ENCODE results near the gene RABL3. TPM values are rescaled to one million over a fixed set of nuclear protein-coding genes. Genes with fewer than 3 reads are reported as not detected.

RABL3 gene
- total and polyA plus RNA-seq, 2 of the 13 experiments (the other 11 are each of a cell fraction or from before 2014, with no cell fraction given) = 4.8 to 31.9 TPM

GRCh38 chr3:120678331-120678947 is 63.9 kb downstream of the RABL3 start (continued):
- TF ChIP-seq, protein P1, sequence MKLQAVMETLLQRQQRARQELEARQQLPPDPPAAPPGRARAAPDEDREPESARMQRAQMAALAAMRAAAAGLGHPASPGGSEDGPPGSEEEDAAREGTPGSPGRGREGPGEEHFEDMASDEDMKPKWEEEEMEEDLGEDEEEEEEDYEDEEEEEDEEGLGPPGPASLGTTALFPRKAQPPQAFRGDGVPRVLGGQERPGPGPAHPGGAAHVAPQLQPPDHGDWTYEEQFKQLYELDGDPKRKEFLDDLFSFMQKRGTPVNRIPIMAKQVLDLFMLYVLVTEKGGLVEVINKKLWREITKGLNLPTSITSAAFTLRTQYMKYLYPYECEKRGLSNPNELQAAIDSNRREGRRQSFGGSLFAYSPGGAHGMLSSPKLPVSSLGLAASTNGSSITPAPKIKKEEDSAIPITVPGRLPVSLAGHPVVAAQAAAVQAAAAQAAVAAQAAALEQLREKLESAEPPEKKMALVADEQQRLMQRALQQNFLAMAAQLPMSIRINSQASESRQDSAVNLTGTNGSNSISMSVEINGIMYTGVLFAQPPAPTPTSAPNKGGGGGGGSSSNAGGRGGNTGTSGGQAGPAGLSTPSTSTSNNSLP (IDR thresholded peaks at IDR 0.05; ENCODE audit: low read depth, low read length) = peak; percentile 55
- TF ChIP-seq ZNF777 (CRISPR knock-in tag; IDR thresholded peaks at IDR 0.05) = 0 out of 2 replicates have a peak, but pooled peaks have one; percentile 25
- TF ChIP-seq HNRNPUL1 (IDR thresholded peaks at IDR 0.05; ENCODE audit: low read depth, low read length) = 0 out of 2 replicates have a peak, but pooled peaks have one; percentile 60
- no peak for TF ChIP-seq TRIM24 (CRISPR knock-in tag; IDR thresholded peaks at IDR 0.05)
- TF ChIP-seq ZNF367 (CRISPR knock-in tag; IDR thresholded peaks at IDR 0.05; ENCODE audit: borderline replicate concordance) = no peak
- TF ChIP-seq, protein P2, sequence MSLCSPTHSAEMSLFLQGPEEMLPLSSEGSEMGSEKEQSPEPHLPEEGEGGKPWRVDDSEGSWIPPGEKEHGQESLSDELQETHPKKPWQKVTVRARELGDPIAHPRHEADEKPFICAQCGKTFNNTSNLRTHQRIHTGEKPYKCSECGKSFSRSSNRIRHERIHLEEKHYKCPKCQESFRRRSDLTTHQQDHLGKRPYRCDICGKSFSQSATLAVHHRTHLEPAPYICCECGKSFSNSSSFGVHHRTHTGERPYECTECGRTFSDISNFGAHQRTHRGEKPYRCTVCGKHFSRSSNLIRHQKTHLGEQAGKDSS (CRISPR knock-in tag; IDR thresholded peaks at IDR 0.05; ENCODE audit: borderline replicate concordance, low read depth) = no peak
- TF ChIP-seq, protein P3, sequence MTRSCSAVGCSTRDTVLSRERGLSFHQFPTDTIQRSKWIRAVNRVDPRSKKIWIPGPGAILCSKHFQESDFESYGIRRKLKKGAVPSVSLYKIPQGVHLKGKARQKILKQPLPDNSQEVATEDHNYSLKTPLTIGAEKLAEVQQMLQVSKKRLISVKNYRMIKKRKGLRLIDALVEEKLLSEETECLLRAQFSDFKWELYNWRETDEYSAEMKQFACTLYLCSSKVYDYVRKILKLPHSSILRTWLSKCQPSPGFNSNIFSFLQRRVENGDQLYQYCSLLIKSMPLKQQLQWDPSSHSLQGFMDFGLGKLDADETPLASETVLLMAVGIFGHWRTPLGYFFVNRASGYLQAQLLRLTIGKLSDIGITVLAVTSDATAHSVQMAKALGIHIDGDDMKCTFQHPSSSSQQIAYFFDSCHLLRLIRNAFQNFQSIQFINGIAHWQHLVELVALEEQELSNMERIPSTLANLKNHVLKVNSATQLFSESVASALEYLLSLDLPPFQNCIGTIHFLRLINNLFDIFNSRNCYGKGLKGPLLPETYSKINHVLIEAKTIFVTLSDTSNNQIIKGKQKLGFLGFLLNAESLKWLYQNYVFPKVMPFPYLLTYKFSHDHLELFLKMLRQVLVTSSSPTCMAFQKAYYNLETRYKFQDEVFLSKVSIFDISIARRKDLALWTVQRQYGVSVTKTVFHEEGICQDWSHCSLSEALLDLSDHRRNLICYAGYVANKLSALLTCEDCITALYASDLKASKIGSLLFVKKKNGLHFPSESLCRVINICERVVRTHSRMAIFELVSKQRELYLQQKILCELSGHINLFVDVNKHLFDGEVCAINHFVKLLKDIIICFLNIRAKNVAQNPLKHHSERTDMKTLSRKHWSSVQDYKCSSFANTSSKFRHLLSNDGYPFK (CRISPR knock-in tag; IDR thresholded peaks at IDR 0.05; ENCODE audit: borderline replicate concordance) = no peak
- no peak for TF ChIP-seq IRX3 (CRISPR knock-in tag; IDR thresholded peaks at IDR 0.05; ENCODE audit: borderline replicate concordance, low read depth)
- peak; percentile 53; the same call in 1 of the 2 replicates for TF ChIP-seq NR2F2 (IDR thresholded peaks at IDR 0.05; ENCODE audit: borderline replicate concordance, low read depth)
- no peak for TF ChIP-seq ZNF550 (CRISPR knock-in tag; IDR thresholded peaks at IDR 0.05; ENCODE audit: borderline replicate concordance)
- no peak for TF ChIP-seq E2F2 (CRISPR knock-in tag; IDR thresholded peaks at IDR 0.05; ENCODE audit: borderline replicate concordance)
- TF ChIP-seq MBD4 (IDR thresholded peaks at IDR 0.05; ENCODE audit: borderline replicate concordance, low read length) = no peak
- no peak for TF ChIP-seq ZNF235 (CRISPR knock-in tag; IDR thresholded peaks at IDR 0.05; ENCODE audit: borderline replicate concordance)
- peak; percentile 64; the same call in 1 of the 2 replicates for TF ChIP-seq ETV5 (CRISPR knock-in tag; IDR thresholded peaks at IDR 0.05; ENCODE audit: borderline replicate concordance)
- TF ChIP-seq FOXP4 (CRISPR knock-in tag; IDR thresholded peaks at IDR 0.05) = peak; percentile 65; the same call in 1 of the 2 replicates
- no peak for TF ChIP-seq ZFX (CRISPR knock-in tag; IDR thresholded peaks at IDR 0.05; ENCODE audit: low read depth)
- TF ChIP-seq MAF1 (CRISPR knock-in tag; IDR thresholded peaks at IDR 0.05; ENCODE audit: borderline replicate concordance) = no peak
- no peak for TF ChIP-seq PREB (CRISPR knock-in tag; IDR thresholded peaks at IDR 0.05)
- TF ChIP-seq SMYD3 (CRISPR knock-in tag; IDR thresholded peaks at IDR 0.05) = no peak

Data from HepG2 (cell line).